ENCODE measurements around the gene RNF220.
"Not testable (repeated sequence)": the region's sequence is repeated elsewhere in the genome, so short reads cannot be mapped to it uniquely, and the experiment has no call there.

Gene RNF220

DNA sequence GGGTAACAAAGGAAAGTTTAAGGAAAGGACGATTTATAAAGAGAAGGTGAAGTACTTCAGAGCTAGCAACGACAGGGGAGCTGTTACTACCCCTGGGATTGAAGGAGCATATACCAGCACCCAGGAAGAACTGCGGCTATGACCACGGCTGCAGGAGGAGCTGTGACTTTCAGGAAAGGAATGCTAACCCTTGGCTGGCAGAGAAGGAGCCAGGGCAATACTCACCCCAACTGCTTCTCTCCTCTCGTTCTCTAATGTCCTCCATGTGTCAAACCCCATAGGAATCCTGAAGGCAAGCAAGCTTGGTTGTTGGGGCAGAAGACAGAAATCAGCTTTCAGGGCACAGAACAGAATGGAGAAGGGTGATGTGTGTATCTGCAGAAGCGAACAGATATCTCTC, 148.7 kb downstream of the RNF220 start:
- no peak for DNase-seq

DNA sequence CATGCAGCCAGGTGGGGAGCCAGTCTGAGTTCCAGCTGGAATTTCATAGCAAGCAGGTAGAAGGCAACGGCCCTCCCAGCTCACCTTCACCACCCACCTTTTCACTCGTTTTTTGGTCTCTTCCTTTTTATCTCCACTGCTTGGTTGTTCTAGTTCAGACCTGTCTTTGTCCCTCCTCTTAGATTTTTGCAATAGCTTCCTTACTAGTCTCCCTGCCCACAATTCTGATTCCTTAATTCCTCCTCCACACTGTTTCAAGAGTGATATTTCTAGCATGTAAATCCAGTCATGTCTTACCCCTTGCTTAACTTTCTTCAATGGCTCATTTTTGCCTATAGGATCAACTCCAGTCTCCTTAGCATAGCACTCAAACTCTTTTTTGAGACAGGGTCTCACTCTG, 149.7 kb downstream of the RNF220 start:
- no peak for DNase-seq

GRCh38 chr1:44557778-44558177, 152.7 kb downstream of the RNF220 start:
- DNase-seq: no peak

GRCh38 chr1:44558883-44559282, 153.8 kb downstream of the RNF220 start:
- DNase-seq: no peak

DNA sequence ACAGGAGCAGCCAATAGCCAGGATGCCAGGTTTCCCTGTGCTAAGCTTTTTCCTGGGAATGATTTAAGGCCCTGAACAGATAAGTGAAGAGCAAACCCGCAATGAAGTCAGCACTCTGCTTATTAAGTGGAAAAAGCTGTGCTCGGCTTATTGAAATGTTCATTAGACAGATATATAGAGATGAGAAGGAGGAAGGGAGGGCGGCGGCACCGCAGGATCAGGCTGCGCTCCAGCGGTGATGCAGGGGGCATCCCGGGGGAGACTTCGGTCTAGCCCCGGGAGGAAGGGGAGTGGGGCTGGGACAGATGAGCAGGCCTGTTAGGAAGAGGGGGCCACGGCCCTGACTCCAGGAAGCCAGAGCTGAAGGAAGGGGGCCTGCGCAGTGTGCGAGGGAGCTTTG, 154.3 kb downstream of the RNF220 start:
- DNase-seq: no peak

DNA sequence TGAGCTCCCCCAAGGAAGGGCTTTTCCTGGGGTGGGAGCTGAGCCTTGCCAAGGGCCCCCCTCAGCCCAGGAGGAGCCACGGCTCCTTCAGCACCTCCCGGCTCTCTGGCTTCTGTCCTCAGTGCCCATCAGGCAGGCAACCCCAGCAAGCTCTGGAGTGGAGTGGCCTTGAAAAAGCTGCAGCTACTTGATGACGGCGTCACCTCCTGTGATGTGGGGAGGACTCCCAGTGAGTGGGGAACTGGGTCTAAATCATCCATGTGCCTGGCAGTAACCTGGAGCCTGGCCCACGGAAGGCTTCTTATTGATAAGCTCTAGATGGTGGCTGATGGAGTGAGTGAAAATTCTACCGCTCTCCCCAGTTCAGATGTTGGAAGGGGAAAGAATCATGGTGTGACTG, 154.9 kb downstream of the RNF220 start:
- no peak for DNase-seq

DNA sequence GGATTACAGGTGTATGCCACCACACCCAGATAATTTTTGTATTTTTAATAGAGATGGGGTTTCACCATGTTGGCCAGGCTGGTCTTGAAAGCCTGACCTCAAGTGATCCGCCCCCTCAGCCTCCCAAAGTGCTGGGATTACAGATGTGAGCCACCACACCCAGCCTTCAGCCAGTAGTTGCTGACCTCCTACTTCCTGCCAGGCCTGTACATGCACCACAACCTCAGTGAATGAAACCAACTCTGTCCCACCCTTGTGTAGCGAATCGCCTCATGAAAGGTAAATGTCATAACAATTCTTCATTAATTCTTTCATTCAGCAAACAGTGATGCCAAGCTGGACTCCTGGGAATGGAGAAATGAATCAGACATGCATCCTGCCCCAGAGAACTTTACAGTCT, 155.6 kb downstream of the RNF220 start:
- not testable (repeated sequence) for DNase-seq

DNA sequence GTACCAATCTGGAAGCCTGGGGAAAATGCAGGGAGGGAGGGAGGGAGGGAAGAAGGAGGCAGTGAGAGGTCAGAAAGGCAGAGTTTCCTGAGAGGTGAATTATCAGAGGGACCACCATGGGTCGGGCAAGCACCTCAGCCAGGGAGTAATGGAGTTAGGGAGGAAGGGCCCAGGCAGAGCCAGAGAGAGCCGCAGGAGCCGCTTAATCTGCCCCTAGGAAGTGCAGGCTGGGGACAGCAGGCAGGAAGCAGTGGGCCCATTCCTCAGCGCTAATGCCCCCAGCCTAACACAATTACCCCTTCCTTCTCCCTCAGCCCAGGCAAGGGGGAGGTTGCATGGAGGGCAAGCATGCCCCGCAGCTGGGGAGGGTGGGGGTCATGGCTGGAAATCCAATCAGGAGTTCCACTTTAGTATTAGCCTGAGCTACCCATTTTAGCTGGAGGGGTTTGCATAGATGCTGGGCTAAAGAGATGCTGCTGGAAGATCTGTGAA, 160.2 kb downstream of the RNF220 start:
- no peak for DNase-seq

- no peak for DNase-seq
Observed at GRCh38 chr1:44565833-44566232, 160.8 kb downstream of the RNF220 start.

DNA sequence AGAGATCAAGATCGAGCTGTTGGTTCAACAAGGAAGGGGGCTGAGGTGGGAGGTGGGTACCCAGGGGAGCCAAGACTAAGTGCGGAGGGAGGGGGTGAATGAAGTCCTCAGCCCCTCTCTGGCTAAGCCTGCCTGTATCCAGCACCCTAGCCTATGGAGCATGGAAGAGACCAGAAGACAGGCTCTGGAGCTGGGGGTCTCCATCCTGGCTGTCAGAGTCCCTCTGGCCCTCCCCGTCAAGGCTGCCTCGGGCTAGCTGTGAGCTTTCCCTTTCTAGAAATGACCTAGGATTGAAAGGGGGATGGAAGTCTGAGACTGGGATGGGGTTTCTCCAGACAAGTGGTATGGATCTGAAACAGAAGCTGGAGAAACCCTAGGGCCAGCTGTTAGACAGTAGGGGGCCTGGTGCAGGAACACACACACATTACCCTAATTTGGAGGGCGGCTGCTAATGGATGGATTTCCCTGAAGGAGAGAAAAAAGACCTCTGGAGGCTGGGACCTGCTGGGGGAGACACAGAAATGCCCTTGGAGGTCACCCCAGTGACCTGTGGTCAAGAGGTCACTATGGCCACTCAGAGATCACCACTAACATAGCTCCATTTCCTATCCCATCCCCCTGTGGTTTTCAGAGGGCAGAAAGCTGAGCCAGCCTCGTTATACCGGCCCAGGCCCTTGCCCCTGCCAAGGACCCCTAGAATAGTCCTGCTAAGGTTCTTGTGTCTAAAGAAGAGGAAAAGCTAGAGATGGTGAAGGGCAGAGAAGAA, 161.4 kb downstream of the RNF220 start:
- DNase-seq: no peak

DNA sequence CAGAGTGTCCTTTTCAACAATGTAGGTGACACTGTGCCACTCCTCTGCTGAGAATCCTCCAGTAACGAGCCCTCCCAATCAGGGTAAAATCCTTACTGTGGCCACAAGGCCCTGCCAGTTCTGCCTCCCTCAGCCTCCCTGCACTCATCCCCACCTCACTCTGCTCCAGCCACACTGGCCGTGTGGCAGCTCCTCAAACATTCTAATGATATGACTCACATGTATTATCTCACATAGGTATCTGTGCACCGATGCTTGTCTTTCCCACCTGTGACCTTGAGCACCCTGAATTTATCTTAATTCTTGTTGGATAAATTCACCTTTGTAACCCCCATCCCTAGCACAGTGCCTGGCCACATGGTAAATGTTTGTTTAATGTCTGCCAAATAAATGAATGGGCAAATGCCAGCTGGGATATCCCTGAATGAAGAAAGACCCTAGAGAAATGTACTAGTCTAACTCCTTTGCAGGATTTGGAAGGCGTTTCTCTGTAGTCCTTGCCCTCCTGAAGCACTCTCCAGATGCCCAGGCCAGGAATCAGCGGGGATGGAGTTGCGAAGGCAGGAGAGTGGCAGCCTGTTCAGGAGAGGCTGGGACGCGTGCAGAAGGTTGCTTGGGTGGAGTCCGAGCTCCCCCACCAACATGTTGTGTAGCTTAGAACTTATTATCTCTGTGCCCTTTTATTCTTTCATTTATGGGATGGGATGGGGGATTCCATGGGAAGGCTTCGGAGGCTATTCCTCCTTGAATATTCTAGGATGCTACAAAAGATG, 163.3 kb downstream of the RNF220 start:
- no peak for DNase-seq

DNA sequence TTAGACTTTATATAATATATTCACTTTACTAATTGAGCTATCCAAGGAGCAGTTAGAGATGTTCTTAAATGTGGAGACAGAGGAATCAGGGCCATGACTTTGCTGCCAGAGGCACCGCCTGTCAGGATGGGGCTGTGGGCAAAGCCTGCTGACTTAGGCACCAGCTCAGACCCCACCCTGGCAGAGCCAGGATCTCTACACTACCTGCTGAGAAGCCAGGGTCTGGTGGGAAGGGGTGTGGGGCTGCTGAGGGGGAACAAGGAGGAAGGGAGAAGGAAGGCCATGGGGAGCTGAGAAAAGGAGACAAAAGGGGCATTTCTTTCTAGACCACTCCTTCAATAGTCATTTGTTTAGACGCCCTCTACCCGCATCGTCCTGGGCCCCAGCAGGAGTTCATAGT, 164.4 kb downstream of the RNF220 start:
- DNase-seq: no peak

- peak; percentile 50 for DNase-seq
Observed at GRCh38 chr1:44571712-44572571, 166.9 kb downstream of the RNF220 start.

GRCh38 chr1:44572572-44572879, 167.5 kb downstream of the RNF220 start:
- no peak for DNase-seq

DNA sequence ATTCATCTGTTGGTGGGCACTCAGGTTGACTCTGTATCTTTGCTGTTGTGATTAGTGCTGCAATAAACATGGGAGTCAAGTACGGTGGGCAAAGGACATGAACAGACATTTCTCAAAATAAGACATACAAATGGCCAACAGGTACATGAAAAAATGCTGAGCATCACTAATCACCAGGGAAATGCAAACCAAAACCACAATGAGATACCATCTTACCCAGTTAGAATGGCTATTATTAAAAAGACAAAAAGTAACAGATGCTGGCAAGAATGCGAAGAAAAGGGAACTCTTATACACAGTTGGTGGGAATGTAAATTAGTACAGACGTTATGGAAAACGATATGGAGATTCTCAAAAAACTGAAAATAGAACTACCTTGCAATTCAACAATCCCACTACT, 170.3 kb downstream of the RNF220 start:
- no peak for DNase-seq

DNA sequence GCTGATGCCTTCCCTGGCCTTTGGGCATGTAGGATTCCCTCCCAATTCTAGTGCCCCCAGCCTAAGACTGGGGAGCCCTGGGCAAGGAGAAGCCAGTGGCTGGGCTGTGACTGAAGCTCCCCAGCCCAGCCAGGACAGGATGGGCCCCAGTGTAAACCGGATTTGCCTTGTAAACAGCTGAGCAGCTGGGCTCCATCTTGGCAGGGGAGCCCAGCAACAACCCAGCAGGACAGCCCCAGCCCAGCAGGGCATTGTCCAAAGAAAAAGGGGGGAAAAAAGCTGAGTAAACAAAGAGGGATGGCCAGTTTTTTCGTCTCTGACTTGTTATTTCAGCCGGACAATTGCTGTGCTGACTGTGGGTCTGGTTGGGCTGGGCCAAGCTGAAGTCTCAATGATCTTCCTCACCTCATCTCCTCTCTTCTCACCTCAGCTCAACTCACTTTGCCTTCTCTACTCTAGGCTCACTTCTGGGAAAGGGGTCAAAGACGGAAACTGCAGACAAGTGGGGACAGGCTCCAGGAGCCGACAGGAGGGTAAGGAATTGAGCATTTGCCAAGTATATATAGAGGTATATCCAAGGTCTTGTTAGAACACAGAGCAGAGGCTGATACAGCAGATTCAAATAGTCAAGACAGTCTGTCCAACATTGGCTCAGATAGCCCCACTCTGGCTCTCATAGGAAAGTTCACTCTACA, 171.5 kb downstream of the RNF220 start:
- DNase-seq: no peak

DNA sequence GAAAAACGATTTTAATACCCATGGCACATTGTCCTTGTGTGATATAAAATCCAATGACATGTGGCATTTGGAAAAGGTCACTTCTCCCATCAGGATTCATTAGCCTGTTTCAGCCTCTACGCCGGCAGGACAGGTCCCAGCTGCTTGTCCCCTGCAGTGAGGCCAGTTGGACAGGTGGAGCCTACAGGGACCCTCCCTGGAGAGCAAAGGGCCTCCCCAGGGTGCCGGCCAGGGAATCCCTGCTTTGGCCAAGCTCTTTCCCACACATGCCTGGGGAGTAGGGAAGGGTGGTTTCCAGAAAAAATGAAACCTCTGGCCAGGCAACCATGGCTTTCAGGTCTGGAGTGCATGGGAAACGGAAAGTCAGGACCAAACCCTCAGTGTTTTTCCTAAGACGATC, 176.2 kb downstream of the RNF220 start:
- DNase-seq: no peak

GRCh38 chr1:44584167-44584566, 179.1 kb downstream of the RNF220 start:
- DNase-seq: no peak

- DNase-seq: no peak
Observed at GRCh38 chr1:44585315-44585920, 180.4 kb downstream of the RNF220 start.

- no peak for DNase-seq
Observed at GRCh38 chr1:44587796-44588460, 182.9 kb downstream of the RNF220 start.

GRCh38 chr1:44588551-44589210, 183.6 kb downstream of the RNF220 start:
- no peak for DNase-seq
